ENCODE data around the gene SYNPO2.
A peak's percentile ranks its signal among the peaks of the same experiment; 100 is the strongest.

The SYNPO2 gene, protein sequence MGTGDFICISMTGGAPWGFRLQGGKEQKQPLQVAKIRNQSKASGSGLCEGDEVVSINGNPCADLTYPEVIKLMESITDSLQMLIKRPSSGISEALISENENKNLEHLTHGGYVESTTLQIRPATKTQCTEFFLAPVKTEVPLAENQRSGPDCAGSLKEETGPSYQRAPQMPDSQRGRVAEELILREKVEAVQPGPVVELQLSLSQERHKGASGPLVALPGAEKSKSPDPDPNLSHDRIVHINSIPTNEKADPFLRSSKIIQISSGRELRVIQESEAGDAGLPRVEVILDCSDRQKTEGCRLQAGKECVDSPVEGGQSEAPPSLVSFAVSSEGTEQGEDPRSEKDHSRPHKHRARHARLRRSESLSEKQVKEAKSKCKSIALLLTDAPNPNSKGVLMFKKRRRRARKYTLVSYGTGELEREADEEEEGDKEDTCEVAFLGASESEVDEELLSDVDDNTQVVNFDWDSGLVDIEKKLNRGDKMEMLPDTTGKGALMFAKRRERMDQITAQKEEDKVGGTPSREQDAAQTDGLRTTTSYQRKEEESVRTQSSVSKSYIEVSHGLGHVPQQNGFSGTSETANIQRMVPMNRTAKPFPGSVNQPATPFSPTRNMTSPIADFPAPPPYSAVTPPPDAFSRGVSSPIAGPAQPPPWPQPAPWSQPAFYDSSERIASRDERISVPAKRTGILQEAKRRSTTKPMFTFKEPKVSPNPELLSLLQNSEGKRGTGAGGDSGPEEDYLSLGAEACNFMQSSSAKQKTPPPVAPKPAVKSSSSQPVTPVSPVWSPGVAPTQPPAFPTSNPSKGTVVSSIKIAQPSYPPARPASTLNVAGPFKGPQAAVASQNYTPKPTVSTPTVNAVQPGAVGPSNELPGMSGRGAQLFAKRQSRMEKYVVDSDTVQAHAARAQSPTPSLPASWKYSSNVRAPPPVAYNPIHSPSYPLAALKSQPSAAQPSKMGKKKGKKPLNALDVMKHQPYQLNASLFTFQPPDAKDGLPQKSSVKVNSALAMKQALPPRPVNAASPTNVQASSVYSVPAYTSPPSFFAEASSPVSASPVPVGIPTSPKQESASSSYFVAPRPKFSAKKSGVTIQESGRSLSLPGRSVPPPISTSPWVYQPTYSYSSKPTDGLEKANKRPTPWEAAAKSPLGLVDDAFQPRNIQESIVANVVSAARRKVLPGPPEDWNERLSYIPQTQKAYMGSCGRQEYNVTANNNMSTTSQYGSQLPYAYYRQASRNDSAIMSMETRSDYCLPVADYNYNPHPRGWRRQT

GRCh38 chr4:118888666-118889311 is at the start of gene SYNPO2:
SYNPO2 (plus strand) TSS chr4:118888854; CDS start chr4:118889037, 183 bp downstream.
- DNase-seq (ENCODE audit: low spot score): peak; percentile 15

DNA sequence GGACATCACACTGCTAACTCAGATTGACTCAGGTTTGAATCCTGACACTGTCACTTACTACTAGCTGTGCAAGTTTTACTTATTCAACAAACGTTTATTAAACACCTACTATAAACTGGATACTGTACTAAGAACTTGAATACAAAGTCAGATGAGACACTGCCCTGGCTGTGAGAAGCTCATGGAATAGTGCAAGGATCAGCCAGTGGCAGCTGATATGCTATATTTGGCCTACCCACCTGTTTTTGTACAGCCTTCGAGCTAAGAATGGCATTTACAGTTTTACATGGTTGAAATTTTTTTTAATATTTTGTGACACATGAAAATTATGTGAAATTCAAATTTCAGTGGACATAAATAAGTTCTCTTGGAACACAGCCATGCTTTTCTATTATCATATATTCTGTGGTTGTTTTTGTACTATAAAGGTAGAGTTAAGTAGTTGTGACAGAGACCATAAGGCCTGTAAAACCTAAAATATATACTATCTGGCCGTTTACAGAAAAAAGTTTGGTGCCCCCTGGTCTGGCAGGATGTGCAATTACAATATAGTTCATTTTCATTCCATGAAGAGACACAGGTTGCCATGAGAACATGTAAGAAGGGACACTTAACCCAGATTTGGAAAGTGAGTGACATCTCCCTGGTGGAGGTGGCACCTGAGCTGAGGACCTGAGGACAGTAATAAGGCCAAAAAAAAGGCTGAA is 49.3 kb upstream of the SYNPO2 start:
- no peak for DNase-seq (ENCODE audit: low spot score)

DNA sequence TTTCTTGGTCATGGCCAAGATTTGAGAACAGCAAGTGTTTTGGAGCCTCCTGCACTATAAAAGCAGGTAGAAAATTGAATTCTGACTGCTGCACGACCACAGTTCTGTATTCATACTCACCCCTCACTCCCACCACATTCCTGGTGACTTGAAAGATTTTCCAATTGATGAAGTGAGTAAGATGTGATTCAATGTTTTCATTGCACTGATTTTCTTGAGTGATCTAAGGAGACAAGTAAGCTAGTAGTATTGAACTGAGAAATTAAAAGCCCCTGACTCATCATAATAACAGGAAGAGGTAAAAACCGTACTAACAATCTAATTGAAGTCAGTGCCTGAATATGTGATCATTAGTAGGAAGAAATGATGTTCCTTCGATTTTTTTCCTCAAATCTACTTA is 46.6 kb upstream of the SYNPO2 start:
- DNase-seq (ENCODE audit: low spot score): no peak

DNA sequence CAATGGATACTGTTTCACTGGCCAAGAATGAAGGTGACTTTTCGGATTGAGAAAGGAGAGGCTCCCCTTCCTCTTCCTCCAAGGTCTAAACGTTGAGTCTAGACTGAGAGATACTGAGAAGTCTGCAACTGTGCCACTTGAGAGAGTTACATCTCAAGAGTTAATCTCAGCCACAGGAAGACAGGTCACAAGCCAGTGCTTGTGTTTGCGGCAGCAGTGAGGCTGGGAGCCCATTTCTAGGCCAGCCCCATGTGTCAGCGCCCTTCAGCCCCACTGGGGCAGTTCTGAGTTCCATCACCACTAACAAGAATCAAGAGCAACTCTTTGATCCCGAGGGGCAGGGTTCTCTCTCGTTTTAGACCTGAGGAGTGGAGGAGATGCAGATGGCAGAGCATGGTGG is 45.4 kb upstream of the SYNPO2 start:
- DNase-seq (ENCODE audit: low spot score): no peak

DNA sequence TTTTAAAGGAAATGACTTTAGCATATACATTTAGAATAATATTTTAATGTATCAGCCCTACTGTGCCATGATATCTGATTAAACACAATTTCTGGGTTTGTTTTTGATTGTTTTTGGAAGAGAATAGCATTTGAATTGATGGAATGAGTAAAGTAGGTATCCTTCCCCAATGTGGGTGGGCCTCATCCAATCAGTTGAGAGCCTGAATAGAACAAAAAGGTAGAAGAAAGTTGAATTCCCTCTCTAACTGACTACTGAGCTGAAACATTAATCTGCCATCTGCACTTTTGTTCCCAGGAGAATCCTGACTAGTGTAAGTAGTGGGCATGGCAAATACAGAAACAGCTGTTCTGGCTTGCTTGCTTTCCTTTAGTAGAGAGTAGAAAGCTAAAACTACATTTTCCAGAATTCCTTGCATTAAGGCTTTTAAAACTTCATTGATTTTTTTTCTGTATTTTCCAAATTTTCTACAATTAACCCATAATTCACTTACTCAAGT is 43.1 kb upstream of the SYNPO2 start:
- DNase-seq (ENCODE audit: low spot score): no peak

GRCh38 chr4:118846979-118847378 is 41.7 kb upstream of the SYNPO2 start:
- no peak for DNase-seq (ENCODE audit: low spot score)

- DNase-seq (ENCODE audit: low spot score): no peak
Measured at GRCh38 chr4:118848242-118848641, 40.4 kb upstream of the SYNPO2 start.

DNA sequence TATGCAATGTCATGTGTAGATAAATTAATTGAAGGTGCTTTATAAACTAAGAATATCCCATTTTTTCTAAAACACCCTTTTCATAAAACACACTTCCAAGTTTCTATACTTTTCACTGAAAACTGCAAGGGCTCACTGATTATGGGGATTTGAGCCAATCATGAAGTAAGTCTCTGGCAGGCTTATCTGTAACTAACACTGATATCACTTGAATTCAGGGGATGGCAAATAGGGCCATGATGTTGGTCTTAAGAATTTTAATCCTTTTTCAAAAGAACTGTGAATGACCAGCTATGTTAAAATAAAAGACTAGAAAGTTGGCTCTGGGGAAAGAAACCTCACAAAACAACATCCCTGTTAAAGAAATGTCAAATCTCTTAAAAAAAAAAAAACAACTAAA is 39.8 kb upstream of the SYNPO2 start:
- no peak for DNase-seq (ENCODE audit: low spot score)

GRCh38 chr4:118849867-118850487 is 38.7 kb upstream of the SYNPO2 start:
- no peak for DNase-seq (ENCODE audit: low spot score)

GRCh38 chr4:118850488-118851173 is 38.0 kb upstream of the SYNPO2 start:
- DNase-seq (ENCODE audit: low spot score): no peak

- DNase-seq (ENCODE audit: low spot score): no peak
Measured at GRCh38 chr4:118857760-118858159, 30.9 kb upstream of the SYNPO2 start.

DNA sequence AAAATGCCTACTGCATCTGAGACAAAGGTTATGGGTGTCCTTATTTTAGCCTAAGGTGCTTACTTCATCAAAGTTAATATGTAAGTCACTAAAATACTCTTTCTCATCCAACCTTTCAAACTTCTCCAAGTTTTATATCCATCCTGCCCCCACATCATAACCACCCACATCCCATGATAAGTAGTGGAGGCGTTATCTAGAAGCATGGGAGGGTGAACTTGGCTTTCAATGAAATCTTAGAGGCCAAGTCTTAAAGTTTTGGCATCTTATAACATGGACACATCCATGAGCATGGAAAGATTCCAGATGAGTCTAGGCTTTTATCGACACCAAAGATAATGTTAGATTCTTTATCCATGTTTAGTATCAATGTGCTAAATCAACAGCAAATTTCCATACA is 29.9 kb upstream of the SYNPO2 start:
- no peak for DNase-seq (ENCODE audit: low spot score)

GRCh38 chr4:118865091-118865708 is 23.5 kb upstream of the SYNPO2 start:
- peak; percentile 40 for DNase-seq (ENCODE audit: low spot score)

DNA sequence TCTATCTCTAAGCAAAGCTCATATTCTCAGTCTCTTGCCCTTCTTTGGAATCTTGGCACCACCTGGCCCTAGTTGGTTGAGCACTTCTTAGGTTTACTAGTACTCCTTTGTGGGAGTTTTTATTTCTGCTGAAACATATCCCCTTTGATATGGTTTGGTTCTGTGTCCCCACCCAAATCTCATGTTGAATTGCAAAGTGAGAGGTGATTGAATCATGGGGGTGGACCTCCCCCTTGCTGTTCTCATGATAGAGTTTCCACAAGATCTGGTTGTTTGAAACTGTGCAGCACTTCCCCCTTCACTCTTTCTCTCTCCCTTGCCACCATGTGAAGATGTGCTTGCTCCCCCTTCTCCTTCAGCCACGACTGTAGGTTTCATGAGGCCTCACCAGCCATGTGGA is 22.2 kb upstream of the SYNPO2 start:
- DNase-seq (ENCODE audit: low spot score): no peak

- DNase-seq (ENCODE audit: low spot score): no peak
Measured at GRCh38 chr4:118867311-118868067, 21.2 kb upstream of the SYNPO2 start.

DNA sequence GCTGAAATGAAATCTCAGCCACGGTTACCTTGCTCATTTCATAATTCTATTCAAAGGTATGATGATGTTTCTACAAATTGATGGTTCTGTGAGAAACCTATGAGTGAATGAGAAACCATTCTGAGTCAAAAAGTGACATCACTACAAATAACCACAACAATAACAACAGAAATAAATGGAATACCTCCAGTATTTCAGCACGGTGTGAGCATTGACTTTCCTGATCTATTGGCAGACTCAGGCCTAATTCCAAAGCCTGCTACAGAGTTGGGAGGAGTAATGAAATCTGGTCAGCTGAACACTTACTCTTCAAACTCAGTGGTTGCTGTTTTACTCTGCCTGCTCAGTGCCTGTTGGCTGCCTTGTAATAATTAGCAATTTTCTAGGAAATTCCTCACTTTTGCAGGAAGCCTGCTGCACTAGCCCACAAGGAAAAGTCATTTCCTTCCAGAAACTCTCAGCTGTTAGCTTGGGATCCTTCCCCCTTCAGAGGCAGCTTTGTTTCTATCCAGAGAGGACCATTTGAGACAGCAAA is 18.8 kb upstream of the SYNPO2 start:
- no peak for DNase-seq (ENCODE audit: low spot score)

- no peak for DNase-seq (ENCODE audit: low spot score)
Measured at GRCh38 chr4:118872181-118872580, 16.5 kb upstream of the SYNPO2 start.

DNA sequence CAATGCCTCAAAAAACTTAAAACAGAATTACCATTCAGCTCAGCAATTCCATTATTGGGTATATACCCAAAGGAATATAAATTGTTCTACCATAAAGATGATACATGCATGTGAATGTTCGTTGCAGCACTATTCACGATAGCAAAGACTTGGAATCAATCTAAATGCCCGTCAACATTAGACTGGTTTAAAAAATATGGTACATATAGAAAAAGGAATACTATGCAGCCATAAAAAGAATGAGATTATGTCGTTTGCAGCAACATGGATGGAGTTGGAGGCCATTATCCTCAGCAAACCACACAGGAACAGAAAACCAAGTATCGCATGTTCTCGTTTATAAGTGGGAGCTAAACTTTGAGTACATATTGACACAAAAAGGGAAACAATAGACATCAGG is 10.9 kb upstream of the SYNPO2 start:
- no peak for DNase-seq (ENCODE audit: low spot score)

All from HuH-7 (cell line).